ENCODE data around the gene HSD17B2. TPM values are rescaled to one million over a fixed set of nuclear protein-coding genes. Genes with fewer than 3 reads are reported as not detected.

Gene HSD17B2
- total RNA-seq, 1 donor from 2014 or later, result 47.8 TPM

DNA sequence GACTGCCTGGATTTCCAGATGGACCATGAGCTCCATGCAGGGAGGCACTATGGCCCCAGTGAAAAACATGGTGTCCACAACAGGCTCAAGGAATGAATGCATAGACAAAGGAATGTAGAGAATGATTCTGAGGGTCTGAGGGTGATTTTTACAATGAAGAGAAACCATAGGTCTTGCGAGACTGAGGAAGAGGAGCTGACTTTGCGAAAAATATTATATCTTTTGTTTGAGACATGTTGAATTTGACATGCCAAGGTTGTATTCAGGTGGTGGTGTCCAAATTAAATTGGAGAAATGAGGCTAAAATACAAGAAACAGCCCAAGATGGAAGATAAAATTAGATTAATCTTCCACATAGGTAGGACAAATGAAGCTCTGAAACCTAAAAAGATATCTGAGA is 12.7 kb downstream of the HSD17B2 start:
- no peak for DNase-seq (ENCODE audit: low spot score)

DNA sequence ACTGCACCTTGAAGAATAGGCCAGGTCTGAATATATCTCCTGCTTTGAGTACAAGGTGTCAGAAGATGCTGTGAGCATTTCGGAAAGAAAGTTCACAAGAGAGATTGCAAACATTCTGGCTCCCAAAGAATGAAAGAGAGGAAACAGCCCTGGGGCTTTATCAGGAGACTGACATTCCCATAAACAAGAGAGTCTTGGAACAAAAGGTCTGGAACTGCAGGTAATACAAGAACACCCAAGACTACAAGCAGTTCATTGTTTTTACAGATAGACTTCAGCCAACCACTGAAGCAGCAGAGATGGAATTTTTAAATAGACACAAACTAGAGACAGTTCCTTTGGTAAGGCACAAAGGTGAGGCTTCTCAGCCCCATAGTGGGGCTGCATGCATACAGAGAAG is 14.4 kb downstream of the HSD17B2 start:
- no peak for DNase-seq (ENCODE audit: low spot score)

DNA sequence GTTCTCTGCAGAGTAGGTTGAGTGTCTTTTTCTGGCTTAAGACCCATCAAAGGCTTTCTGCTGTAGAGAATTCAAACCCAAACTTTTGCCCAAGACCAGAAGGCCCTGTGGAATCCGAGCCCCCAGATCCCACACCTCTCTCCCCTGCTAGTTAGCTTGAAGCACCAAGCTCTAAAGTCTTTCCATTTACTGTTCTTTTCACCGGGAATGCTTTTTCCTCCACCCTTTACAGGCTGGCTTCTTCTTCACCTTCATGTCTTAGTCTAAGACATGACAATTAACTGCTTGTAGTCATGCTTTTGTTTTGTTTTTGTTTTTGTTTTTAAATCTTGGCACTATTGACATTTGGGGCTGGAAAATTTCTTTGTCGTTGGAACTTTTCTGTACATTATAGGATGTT is 15.5 kb downstream of the HSD17B2 start:
- DNase-seq (ENCODE audit: low spot score), result no peak

DNA sequence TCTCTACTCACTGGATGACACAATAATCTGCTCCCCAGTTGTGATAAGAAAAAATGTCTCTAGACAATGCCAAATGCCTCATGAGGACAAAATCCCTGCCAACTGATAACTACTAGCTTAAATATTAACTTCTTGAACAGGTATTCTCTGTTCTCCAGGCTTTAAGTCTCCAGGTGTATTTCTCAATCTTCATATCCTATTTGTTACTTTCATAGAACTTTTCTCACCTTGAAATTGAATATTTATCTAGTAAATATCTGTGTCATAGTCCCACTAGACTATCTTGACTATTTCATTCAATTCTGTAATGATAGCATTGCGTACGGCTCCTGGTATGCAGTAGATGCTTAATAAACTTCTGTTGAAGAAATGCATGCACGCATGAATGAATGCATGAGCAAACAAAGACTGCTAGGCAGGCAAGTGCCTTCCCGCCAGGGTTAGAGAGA is 15.9 kb downstream of the HSD17B2 start:
- DNase-seq (ENCODE audit: low spot score), result no peak

DNA sequence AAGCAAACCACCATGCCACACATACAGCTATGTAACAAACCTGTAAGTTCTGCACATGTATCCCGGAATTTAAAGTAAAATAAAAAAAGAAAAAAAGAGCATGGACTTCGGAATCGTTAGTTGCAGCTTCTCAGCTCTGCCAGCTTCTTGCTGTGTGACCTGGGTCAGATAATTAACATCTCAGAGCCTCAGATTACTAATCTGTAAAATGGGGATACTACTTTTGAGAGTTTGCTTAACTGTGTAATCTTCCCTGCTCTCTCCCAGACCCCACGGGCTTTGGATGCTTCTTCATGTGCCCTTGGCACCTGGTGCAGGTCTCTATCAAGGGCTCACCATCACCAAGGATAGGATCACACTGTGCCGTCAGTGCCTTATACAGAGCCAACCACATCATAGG is 16.6 kb downstream of the HSD17B2 start:
- DNase-seq (ENCODE audit: low spot score), result no peak

DNA sequence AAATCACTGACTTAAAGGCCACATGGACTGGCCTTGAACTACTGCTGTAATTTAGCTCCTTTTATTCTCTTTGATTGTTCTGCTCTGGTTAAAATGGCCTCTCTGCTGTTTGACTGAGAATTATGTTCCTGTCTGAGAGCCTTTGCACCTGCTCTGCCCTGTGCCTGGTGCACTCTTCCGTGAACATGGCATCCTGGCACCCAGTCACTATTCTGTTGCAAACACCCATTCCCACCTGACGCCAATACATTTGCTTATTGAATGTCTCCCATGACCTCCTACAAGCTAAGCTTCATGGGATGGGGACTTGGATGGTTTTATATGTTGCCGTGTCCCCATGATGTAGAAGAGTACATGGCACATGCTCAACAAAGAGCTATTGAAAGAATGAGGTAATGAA is 20.1 kb downstream of the HSD17B2 start:
- DNase-seq (ENCODE audit: low spot score), result no peak

DNA sequence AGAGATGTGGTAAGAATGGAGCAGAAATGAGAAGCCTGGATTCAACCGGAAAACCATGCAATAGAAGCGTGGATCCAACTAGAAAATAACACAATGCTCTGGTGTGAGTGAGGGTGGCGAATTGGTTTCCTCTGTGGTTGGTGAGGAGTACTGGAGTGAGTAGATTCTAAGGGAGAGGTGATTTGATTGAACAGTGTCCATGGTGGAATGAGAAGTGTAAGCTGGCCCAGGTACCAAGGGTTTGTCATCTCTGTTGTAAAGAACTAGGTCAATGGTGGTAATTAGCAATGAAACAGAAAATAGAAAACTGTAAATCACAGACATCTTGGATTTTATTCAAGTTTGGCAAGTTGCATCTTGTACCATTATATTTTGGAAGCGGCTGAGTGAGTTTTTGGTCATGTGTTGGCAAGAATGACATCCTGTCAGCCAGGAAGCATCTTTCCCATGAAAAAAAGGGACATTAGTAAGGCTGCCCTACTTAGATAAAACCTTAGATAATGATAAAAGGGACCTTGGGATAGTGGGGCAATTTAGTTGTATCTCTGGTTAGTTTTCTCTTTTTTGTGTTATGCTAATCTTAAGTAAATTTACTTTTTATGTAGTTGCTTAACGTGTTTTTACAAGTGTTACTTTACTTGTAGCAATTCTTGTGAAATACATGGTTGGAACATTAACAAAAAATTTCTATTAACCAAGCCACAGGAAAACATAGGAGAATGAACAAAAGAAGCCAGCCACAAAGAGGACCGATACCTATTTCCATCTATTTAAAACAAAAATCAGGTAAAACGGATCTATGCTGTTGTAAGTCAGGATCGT is 20.9 kb downstream of the HSD17B2 start:
- no peak for DNase-seq (ENCODE audit: low spot score)

DNA sequence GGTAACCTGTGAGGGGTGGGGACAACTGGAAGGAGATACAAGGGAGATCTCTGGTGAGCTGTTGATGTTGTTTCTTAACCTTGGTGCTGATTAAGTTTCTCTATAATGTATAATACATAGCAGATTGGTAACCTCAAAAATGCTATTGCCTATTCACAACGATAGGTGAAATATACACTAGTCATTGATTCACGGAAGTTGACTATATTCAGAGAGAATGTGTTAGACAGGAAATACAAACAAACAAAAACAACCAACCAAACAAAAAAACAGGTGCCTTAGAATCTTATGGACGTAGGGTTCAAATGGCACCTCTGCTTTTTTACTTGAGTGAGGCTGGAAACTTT is 21.5 kb downstream of the HSD17B2 start:
- no peak for DNase-seq (ENCODE audit: low spot score)

DNA sequence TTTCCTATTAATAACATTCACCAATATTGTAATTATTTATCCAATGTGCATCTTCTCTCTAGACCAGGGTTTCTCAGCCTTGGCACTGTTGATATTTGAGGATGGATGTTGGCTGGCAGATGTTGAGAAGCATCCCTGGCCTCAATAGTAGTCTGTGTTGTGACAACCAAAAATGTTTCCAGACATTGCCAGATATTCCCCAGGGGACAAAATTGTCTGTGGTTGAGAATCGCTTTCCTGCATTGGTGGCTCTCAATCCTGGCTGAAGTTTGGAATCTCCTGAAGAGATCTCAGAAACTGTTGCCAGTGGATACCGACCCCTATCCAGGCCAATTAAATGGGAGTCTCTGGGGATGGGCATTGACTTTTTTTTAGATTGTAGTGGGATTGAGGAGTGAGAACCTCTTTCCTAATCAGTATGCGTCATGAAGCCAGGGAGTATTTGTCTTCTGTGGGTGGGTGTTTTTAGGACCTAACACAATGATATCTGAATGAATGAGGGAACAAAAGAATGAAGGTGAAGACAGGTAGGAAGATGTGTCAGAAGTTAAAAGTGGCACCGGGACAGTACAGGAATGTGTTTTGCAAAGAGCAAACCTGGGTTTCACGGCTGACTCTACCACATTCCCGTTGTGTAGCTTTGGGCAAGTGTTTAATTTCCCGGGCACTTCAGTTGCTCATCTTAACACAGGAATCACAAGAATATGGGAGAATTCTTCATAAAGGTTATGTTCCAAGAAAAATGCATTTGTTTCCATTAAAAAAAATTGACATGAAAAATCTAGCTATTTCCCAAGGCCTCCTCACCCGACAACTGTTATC is 24.3 kb downstream of the HSD17B2 start:
- DNase-seq (ENCODE audit: low spot score), result no peak

DNA sequence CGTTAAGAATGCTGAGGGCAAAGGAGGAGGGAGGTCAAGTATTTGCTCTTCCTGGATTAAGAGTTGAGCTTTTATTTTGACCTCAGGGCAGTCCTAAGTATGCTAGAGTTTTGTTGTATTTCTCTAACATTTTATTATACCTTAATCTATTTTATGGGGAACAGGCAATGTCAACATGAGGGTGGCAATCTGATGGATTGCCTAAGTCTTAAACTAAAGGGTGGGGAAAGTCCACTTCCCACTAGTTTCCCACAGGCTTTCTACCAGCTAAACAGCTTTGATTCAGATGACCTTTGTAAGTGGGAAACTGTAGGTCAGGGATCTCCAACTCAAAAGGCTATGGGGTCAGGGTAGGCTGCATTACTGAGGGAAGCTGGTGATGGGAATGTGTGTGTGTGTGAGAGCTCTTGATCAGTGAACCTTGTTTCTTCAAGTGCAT is 24.9 kb downstream of the HSD17B2 start:
- no peak for DNase-seq (ENCODE audit: low spot score)

DNA sequence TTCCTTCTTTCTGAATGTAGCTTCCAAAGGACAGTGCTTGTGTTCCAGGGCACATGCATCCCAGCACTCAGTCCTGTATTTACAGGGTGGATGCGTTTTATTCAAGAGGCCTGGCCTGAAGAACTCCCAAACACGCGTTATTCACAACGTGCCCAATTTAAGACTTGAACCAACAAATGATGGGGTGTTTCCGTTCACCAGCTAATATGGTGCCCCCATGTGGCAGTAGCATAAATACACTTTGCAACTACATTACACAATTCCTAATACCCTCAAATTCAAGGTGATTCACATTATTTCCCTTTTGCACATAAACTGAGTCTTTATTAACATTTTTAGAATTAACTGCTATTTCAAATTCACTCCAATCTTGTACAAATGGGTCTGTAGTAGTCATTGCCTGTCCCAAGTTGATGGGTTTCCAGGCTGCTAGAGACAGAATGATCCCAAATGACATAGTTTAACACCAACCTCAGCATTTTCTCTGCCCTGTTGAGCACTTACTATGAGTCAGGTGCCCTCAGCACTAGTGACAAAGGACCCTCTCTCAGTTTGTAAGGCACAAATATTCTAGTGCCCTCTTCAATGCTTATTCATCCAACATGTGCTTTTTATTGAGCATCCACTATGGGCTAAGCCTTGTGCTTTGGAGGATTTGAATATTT is 26.9 kb downstream of the HSD17B2 start:
- DNase-seq (ENCODE audit: low spot score), result no peak

DNA sequence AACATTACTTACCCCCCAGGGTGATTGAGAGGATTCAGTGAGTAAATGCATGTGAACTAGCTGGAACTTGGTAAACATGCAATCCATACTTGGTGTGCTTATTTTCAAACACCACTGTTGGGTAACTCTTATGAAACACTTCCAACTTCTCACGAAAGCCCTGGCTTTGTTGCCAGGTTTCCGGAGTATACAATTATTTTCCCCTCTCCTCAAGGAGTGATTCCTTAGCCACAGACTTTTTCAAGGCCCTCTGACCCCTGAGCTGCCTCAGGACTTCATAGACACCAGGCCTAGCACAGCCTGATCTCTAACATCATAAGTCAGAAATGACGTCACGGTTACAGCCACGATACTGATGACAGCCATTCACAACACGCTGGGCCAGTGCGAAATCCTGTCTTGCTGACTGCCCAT is 27.6 kb downstream of the HSD17B2 start:
- DNase-seq (ENCODE audit: low spot score), result no peak

DNA sequence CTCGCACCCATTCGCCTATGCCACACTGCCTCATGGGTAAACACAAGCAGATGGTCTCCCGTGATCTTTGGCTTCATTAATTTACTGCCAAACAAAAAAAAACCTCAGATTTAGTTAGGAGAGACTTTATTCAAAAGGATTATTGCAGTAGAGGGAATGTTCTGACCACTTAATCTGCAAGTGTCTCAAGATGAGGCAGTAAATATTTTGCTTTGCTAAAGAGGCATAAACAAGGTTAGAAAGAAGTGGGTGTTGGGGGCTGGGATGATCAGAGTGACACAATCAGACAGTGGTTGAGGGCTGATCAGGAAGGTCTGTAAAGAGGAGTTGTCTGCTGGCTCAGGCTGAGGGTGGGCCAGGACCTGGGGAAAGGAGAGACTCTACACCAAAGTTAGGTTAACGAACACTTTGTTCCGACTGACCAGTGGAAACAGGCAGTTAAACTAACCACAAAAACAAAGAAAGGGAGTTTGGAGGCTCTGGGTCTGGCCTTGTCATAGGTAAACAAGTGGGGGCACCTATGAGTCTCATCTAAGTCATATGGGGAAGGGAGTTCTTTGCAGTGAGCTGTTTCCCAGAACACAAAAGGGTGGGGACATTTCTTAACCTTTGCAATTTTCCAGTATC is 28.5 kb downstream of the HSD17B2 start:
- DNase-seq (ENCODE audit: low spot score), result no peak

DNA sequence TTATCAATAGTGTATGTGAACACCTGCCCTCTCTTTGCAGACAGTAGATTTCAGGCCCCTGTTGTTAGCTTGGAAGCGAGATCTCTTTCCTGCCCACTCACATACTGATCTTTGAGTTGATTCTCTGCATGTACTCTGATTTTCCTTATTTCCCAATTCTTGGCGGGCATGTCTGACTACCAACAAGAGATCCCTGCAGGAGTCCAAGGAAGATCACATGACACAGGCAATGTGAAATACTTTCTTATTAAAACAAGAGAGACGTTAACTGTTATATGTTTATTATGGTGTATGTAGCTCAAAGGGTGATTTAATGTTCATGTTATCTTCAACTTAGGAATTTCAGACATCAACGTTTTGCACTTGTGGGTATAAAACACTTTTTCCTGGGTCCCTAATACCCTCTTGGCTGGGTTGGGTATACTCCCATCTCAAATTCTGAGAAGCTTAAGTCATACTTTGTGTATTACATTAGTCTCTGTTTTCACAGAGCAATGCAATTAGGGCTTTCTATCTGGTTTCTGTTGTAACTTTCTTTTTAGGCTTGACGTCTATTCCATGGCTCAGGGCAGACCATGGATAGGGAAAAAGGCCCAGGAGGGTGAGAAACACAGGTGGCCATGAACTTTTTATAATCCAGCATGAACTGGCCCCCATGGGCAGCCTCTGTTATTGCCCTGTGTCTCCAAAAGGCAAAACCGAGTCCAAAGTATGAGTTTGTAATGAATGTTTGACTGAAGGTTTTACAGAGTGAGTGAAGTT is 32.2 kb downstream of the HSD17B2 start:
- DNase-seq (ENCODE audit: low spot score), result no peak

DNA sequence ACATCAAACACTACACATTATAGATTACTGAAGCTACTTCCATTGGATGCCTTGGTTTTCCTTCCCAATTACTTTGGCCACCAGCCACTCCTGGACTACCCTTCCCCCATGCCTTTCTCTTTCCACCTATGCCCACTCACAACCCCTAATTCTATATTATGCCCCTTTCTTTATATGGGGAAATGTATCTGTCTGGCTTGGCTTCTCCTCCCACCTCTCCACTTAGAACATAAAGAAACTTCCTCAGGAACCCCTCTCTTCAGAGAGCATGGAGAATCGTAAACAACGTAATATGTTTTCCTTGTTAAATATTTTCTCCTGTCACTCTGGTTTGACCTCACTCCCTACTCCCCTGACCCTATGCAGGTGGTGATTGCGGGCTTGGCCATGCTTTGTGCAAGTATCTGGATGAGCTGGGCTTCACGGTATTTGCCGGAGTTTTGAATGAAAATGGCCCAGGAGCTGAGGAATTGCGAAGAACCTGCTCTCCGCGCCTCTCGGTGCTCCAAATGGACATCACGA is 32.8 kb downstream of the HSD17B2 start:
- DNase-seq (ENCODE audit: low spot score), result no peak

DNA sequence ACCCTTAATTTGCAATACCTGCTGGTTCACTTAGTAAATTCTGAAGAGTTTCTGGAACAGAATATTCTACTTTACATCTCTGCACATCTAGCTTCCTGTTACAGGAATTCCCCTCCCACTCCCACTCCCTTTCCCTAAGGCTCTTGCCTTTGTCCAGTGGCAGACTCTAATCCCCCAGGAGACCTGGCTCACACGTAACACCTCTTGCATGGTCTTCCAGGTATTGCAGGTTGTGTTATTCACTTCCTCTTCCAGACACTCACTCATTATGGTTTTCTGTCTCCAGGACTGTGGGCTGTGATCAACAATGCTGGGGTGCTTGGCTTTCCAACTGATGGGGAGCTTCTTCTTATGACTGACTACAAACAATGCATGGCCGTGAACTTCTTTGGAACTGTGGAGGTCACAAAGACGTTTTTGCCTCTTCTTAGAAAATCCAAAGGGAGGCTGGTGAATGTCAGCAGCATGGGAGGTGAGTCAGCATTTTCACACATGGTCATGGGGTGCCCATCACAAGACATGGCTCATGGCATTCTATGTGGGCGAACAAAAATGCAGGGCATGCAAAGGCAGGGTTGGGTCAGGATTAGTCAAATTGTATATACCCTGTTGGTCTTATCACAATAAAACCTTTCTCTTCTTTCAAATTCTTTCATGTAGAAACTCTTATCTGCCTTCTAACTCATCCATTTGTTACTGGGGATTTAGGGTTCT is 35.8 kb downstream of the HSD17B2 start:
- DNase-seq (ENCODE audit: low spot score), result no peak

DNA sequence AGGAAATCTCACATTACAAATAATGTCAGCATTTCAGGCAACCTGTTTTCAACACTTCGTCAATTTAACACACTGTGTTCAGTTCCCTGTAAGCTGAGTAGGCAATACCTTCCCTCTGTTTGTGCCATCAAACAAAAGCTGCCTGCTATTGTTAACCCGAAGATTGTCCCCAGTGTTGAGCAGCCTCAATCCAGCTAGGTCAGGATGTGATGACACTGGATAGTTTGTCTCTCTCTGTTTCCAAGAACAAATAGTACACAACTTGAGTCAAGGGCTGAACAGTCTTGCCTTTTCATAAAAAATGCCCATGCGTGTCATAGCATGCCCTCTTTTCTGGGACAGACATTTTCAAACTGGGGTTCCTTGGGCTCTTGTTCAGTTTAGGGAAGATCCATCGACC is 36.4 kb downstream of the HSD17B2 start:
- DNase-seq (ENCODE audit: low spot score), result no peak

DNA sequence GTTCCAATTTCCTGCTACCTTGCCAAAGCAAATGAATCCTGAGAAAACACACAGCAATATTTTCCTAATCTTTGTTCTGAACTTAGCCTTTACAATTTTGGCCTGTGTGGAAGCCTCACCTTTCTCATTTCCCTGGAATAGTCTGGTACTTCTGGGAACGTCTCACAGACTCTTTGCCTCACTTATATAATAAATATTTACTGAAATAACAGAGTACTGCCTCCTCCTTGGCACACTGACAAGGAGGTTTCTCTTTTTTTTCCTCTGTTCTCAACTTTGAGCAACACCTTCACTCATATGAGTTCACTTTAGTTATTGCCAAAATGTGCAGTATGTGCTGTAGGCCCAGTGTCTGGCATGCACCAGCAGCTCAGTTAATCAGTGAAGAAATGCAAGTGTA is 37.3 kb downstream of the HSD17B2 start:
- no peak for DNase-seq (ENCODE audit: low spot score)

DNA sequence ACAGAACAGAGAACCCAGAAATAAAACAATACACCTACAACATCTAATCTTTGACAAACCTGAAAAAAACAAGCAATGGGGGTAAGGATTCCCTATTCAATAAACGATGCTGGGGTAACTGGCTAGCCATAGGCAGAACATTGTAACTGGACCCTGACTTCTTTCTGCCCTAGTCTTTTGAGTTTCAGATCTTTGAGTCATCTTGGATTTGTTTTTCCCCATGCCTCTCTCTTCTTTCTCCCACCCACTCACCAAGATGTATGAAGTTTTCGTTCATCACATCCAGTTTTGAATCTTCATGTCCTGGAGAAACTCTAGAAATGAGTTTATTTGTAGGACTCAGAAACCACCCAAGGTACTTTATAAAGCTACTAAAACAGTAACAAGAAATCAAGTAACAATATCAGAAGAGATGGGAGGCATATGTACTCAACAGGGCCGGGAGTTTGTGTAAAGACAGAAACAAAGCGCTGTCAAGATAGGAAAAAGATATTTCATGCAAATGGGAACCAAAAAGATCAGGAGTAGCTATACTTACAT is 39.0 kb downstream of the HSD17B2 start:
- DNase-seq (ENCODE audit: low spot score), result no peak

DNA sequence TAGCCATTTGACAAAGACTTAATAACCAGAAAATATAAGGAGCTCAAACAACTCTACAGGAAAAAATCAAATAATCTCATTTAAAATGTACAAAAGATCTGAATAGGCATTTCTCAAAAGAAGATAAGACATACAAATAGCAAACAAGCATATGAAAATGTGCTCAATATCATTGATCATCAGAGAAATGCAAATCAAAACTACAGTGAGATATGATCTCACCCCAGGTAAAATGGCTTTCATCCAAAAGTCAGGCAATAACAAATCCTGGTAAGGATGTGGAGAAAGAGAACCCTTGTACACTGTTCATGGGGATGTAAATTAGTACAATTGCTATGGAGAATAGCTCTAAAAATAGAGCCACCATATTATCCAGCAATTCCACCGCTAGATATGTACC is 43.1 kb downstream of the HSD17B2 start:
- no peak for DNase-seq (ENCODE audit: low spot score)

All from ureter (tissue), 1 donor.